GM23338 (cell line): ENCODE data around the gene PRKACA. TPM values are rescaled to one million over a fixed set of nuclear protein-coding genes. Genes with fewer than 3 reads are reported as not detected.

Experiments used
- ATAC-seq: fragments of 200-7000 bp; cut with Tn5 transposase; 3 replicates; pipeline ENCODE4 v1.9.1; 2020
- DNase-seq: peaks from one replicate; pipeline ENCODE4 v3.0.0-alpha.2; 2015; ENCODE audit warnings: low spot score
- H2AFZ ChIP-seq: fragments of 200-600 bp; sonication (generic); 2 replicates; pipeline ENCODE4 v1.8.0; 2016; ENCODE audit warnings: antibody characterized with exemption, mild to moderate bottlenecking, moderate library complexity
- H3F3A ChIP-seq: fragments of 200-600 bp; sonication (generic); replicated peaks from 2 replicates; pipeline ENCODE4 v1.8.0; 2017; ENCODE audit warnings: antibody characterized with exemption, mixed run types, low read depth
- H3K27ac ChIP-seq: fragments of 200-600 bp; sonication (generic); 2 replicates; pipeline ENCODE4 v1.6.1; 2016; ENCODE audit warnings: low read depth
- H3K27me3 ChIP-seq: fragments of 200-600 bp; sonication (generic); 2 replicates; pipeline ENCODE4 v1.8.0; 2016; ENCODE audit warnings: mild to moderate bottlenecking, mixed run types, moderate library complexity; ENCODE audit not compliant: insufficient read depth
- H3K36me3 ChIP-seq: fragments of 200-600 bp; sonication (generic); 2 replicates; pipeline ENCODE4 v1.8.0; 2016; ENCODE audit warnings: mild to moderate bottlenecking; ENCODE audit not compliant: insufficient read depth
- H3K4me1 ChIP-seq: fragments of 200-600 bp; sonication (generic); 2 replicates; pipeline ENCODE4 v1.8.0; 2016; ENCODE audit warnings: mild to moderate bottlenecking, moderate library complexity; ENCODE audit not compliant: insufficient read depth
- H3K4me2 ChIP-seq: fragments of 200-600 bp; sonication (generic); 2 replicates; pipeline ENCODE4 v1.7.1; 2017; ENCODE audit warnings: mixed run types
- H3K4me3 ChIP-seq: fragments of 200-600 bp; sonication (generic); 2 replicates; pipeline ENCODE4 v1.6.1; 2016; ENCODE audit warnings: mixed run types
- H3K79me2 ChIP-seq: fragments of 200-600 bp; sonication (generic); replicated peaks from 2 replicates; pipeline ENCODE4 v1.8.0; 2017; ENCODE audit warnings: mild to moderate bottlenecking; ENCODE audit not compliant: insufficient read depth
- H3K9me2 ChIP-seq: fragments of 200-600 bp; sonication (generic); 2 replicates; pipeline ENCODE4 v1.8.0; 2017; ENCODE audit not compliant: insufficient read depth
- H4K20me1 ChIP-seq: fragments of 200-600 bp; sonication (generic); replicated peaks from 2 replicates; pipeline ENCODE4 v1.8.0; 2017; ENCODE audit warnings: mild to moderate bottlenecking; ENCODE audit not compliant: insufficient read depth
- H3K27ac Mint-ChIP-seq: 2 replicates; pipeline ENCODE4 v1.8.0; 2020; ENCODE audit warnings: inconsistent platforms, mild to moderate bottlenecking, moderate library complexity, mixed read lengths
- H3K27me3 Mint-ChIP-seq: 3 replicates; pipeline ENCODE4 v1.8.0; 2022; ENCODE audit warnings: low read depth, mild to moderate bottlenecking, moderate library complexity, mixed read lengths, inconsistent platforms; ENCODE audit not compliant: insufficient read depth, poor library complexity
- H3K36me3 Mint-ChIP-seq: 3 replicates; pipeline ENCODE4 v1.8.0; 2021; ENCODE audit warnings: low read depth, mild to moderate bottlenecking, inconsistent platforms, moderate library complexity, mixed read lengths
- H3K4me1 Mint-ChIP-seq: 3 replicates; pipeline ENCODE4 v1.8.0; 2020; ENCODE audit warnings: mild to moderate bottlenecking, inconsistent platforms, mixed read lengths
- H3K4me3 Mint-ChIP-seq: 3 replicates; pipeline ENCODE4 v1.8.0; 2021; ENCODE audit warnings: moderate library complexity, mild to moderate bottlenecking, inconsistent platforms, mixed read lengths
- H3K9me3 Mint-ChIP-seq: 3 replicates; pipeline ENCODE4 v1.8.0; 2020; ENCODE audit warnings: moderate library complexity, mild to moderate bottlenecking, inconsistent platforms, mixed read lengths
- CREB1 ChIP-seq: fragments of 250-450 bp; sonication (Bioruptor Pico); IDR thresholded peaks from 2 replicates; pipeline ENCODE4 v1.5.0; 2020; ENCODE audit warnings: low read depth, mild to moderate bottlenecking, moderate library complexity
- EZH2 ChIP-seq: fragments of 200-600 bp; sonication (generic); IDR thresholded peaks from one replicate; pipeline ENCODE4 v1.8.0; 2017; ENCODE audit warnings: antibody characterized with exemption, mild to moderate bottlenecking, low read depth; ENCODE audit not compliant: unreplicated experiment
- EZH2phosphoT487 ChIP-seq: fragments of 200-600 bp; sonication (generic); IDR thresholded peaks from one replicate; pipeline ENCODE4 v1.8.1; 2018; ENCODE audit warnings: antibody characterized with exemption; ENCODE audit not compliant: unreplicated experiment
- JUNB ChIP-seq: IDR thresholded peaks from one replicate; pipeline ENCODE4 v1.6.1; 2016; ENCODE audit warnings: antibody characterized with exemption; ENCODE audit not compliant: unreplicated experiment
- NANOG ChIP-seq: IDR thresholded peaks from 2 replicates; pipeline ENCODE4 v1.6.1; 2016; ENCODE audit warnings: antibody characterized with exemption, borderline replicate concordance
- POLR2AphosphoS5 ChIP-seq: IDR thresholded peaks from 2 replicates; pipeline ENCODE4 v1.6.1; 2016; ENCODE audit warnings: antibody characterized with exemption, low read depth
- STAT1 ChIP-seq: IDR thresholded peaks from one replicate; pipeline ENCODE4 v1.6.1; 2016; ENCODE audit warnings: antibody characterized with exemption; ENCODE audit not compliant: unreplicated experiment
- ZNF114 ChIP-seq: fragments of 250-450 bp; sonication (Bioruptor Pico); IDR thresholded peaks from 2 replicates; pipeline ENCODE4 v1.5.0; 2020; ENCODE audit warnings: mild to moderate bottlenecking, moderate library complexity
- ZNF331 ChIP-seq: fragments of 250-450 bp; sonication (Bioruptor Pico); IDR thresholded peaks from 2 replicates; pipeline ENCODE4 v1.5.0; 2020; ENCODE audit warnings: low read depth, mild to moderate bottlenecking, moderate library complexity
- polyA plus RNA-seq: library from polyadenylated mRNA; unstranded; fragments of >200 nt; fragmentation: Nextera tagmentation; extraction: Ambion mirVana; gene quantifications from 2 replicates; pipeline ENCODE4 v1.2.1, GENCODE V29; 2016
- total RNA-seq: library from RNA; depleted of rRNA; stranded (reverse); fragments of >200 nt; shearing (Covaris generic); gene quantifications from 2 replicates; pipeline ENCODE4 v1.2.3, GENCODE V29; 2014
- TF ChIP-seq, protein P1 (sequence below), 2 experiments: fragments of 200-600 bp in 1 of 2; sonication (generic) in 1 of 2; conservative IDR thresholded peaks; 2 replicates each; pipeline versions ENCODE4 v1.5.1 to v1.6.1; 2016 to 2017; ENCODE audit warnings: antibody characterized with exemption in 2 of 2, low read depth in 2 of 2, mild to moderate bottlenecking in 2 of 2, moderate library complexity in 1 of 2
- TF ChIP-seq, protein P2 (sequence below): IDR thresholded peaks from 2 replicates; pipeline ENCODE4 v1.6.1; 2016; ENCODE audit warnings: antibody characterized with exemption
- TF ChIP-seq, protein P3 (sequence below): fragments of 250-450 bp; sonication (Bioruptor Pico); IDR thresholded peaks from 2 replicates; pipeline ENCODE4 v1.5.0; 2020; ENCODE audit warnings: mild to moderate bottlenecking, moderate library complexity
- TF ChIP-seq, protein P4 (sequence below): IDR thresholded peaks from one replicate; pipeline ENCODE4 v1.6.1; 2018; ENCODE audit warnings: antibody characterized with exemption; ENCODE audit not compliant: unreplicated experiment

PRKACA gene
- total and polyA plus RNA-seq, 2 experiments from 2014 or later: 13.0 to 31.3 TPM

DNA sequence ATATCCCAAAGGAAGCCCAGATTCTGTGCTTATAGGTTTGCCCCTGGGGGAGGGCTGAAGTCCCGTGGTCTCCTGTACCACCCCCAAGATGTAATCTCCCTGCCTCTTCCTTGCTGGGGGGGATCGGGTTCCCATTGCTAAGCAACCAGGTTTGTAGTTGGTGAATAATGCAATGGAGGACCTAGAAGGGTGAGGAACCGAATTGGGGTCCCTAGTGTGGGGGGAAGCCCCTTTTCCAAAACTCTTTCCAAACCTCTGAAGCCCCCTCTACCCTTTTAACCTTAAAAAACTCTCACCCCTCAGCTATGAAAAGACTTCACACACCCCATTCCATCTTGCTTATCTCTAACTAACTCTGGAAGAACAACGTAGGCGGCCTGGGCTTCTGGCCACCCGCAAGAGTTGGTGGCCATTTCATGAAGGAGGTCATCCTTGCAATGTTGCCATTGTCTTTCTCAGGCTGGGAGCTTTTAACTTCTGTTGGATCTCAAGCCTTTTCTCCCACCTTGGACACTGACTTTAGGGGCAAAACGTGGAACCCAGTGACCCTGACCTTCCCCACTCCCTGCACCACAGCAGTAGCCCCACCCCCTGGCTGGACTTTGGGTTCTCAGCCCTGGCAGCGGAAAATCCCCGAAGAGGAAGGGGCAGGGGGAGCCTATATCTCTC lies 56.3 kb downstream of the PRKACA start:
- Histone ChIP-seq H3K4me2 (no peak overlapping the region), H2AFZ (peak overlapping the region; percentile 66; the same call in 1 of the 2 replicates), H3F3A (no peaks in the 10 kb centered on the region; the same call in 1 of the 2 replicates), H4K20me1 (no peaks in the 10 kb centered on the region; the same call in 1 of the 2 replicates), H3K27me3 (peaks cover 25% of the 10 kb centered on the region), H3K9me2 (no peaks in the 10 kb centered on the region), H3K4me3 (no peak overlapping the region), H3K79me2 (no peaks in the 10 kb centered on the region), H3K36me3 (no peaks in the 10 kb centered on the region), H3K27ac (no peak overlapping the region), H3K4me1 (peaks cover 8% of the 10 kb centered on the region; the same call in 1 of the 2 replicates)
- Mint-ChIP-seq H3K27ac (no peak overlapping the region), H3K4me1 (peaks cover 14% of the 10 kb centered on the region), H3K27me3 (peaks cover 30% of the 10 kb centered on the region), H3K36me3 (no peaks in the 10 kb centered on the region), H3K9me3 (no peaks in the 10 kb centered on the region), H3K4me3 (no peak overlapping the region)
- DNase-seq (no peak), ATAC-seq (no peak)
- TF ChIP-seq, protein P1, sequence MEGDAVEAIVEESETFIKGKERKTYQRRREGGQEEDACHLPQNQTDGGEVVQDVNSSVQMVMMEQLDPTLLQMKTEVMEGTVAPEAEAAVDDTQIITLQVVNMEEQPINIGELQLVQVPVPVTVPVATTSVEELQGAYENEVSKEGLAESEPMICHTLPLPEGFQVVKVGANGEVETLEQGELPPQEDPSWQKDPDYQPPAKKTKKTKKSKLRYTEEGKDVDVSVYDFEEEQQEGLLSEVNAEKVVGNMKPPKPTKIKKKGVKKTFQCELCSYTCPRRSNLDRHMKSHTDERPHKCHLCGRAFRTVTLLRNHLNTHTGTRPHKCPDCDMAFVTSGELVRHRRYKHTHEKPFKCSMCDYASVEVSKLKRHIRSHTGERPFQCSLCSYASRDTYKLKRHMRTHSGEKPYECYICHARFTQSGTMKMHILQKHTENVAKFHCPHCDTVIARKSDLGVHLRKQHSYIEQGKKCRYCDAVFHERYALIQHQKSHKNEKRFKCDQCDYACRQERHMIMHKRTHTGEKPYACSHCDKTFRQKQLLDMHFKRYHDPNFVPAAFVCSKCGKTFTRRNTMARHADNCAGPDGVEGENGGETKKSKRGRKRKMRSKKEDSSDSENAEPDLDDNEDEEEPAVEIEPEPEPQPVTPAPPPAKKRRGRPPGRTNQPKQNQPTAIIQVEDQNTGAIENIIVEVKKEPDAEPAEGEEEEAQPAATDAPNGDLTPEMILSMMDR (conservative IDR thresholded peaks at IDR 0.05; ENCODE audit: low read depth in 2 of 2): no peak
- TF ChIP-seq NANOG (no peak), EZH2phosphoT487 (no peak), POLR2AphosphoS5 (no peak), STAT1 (no peak), JUNB (no peak), CREB1 (CRISPR knock-in tag) (no peak), ZNF114 (CRISPR knock-in tag) (no peak), ZNF331 (no peak), EZH2 (no peak)
- TF ChIP-seq, protein P2, sequence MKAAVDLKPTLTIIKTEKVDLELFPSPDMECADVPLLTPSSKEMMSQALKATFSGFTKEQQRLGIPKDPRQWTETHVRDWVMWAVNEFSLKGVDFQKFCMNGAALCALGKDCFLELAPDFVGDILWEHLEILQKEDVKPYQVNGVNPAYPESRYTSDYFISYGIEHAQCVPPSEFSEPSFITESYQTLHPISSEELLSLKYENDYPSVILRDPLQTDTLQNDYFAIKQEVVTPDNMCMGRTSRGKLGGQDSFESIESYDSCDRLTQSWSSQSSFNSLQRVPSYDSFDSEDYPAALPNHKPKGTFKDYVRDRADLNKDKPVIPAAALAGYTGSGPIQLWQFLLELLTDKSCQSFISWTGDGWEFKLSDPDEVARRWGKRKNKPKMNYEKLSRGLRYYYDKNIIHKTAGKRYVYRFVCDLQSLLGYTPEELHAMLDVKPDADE: no peak
- TF ChIP-seq, protein P3, sequence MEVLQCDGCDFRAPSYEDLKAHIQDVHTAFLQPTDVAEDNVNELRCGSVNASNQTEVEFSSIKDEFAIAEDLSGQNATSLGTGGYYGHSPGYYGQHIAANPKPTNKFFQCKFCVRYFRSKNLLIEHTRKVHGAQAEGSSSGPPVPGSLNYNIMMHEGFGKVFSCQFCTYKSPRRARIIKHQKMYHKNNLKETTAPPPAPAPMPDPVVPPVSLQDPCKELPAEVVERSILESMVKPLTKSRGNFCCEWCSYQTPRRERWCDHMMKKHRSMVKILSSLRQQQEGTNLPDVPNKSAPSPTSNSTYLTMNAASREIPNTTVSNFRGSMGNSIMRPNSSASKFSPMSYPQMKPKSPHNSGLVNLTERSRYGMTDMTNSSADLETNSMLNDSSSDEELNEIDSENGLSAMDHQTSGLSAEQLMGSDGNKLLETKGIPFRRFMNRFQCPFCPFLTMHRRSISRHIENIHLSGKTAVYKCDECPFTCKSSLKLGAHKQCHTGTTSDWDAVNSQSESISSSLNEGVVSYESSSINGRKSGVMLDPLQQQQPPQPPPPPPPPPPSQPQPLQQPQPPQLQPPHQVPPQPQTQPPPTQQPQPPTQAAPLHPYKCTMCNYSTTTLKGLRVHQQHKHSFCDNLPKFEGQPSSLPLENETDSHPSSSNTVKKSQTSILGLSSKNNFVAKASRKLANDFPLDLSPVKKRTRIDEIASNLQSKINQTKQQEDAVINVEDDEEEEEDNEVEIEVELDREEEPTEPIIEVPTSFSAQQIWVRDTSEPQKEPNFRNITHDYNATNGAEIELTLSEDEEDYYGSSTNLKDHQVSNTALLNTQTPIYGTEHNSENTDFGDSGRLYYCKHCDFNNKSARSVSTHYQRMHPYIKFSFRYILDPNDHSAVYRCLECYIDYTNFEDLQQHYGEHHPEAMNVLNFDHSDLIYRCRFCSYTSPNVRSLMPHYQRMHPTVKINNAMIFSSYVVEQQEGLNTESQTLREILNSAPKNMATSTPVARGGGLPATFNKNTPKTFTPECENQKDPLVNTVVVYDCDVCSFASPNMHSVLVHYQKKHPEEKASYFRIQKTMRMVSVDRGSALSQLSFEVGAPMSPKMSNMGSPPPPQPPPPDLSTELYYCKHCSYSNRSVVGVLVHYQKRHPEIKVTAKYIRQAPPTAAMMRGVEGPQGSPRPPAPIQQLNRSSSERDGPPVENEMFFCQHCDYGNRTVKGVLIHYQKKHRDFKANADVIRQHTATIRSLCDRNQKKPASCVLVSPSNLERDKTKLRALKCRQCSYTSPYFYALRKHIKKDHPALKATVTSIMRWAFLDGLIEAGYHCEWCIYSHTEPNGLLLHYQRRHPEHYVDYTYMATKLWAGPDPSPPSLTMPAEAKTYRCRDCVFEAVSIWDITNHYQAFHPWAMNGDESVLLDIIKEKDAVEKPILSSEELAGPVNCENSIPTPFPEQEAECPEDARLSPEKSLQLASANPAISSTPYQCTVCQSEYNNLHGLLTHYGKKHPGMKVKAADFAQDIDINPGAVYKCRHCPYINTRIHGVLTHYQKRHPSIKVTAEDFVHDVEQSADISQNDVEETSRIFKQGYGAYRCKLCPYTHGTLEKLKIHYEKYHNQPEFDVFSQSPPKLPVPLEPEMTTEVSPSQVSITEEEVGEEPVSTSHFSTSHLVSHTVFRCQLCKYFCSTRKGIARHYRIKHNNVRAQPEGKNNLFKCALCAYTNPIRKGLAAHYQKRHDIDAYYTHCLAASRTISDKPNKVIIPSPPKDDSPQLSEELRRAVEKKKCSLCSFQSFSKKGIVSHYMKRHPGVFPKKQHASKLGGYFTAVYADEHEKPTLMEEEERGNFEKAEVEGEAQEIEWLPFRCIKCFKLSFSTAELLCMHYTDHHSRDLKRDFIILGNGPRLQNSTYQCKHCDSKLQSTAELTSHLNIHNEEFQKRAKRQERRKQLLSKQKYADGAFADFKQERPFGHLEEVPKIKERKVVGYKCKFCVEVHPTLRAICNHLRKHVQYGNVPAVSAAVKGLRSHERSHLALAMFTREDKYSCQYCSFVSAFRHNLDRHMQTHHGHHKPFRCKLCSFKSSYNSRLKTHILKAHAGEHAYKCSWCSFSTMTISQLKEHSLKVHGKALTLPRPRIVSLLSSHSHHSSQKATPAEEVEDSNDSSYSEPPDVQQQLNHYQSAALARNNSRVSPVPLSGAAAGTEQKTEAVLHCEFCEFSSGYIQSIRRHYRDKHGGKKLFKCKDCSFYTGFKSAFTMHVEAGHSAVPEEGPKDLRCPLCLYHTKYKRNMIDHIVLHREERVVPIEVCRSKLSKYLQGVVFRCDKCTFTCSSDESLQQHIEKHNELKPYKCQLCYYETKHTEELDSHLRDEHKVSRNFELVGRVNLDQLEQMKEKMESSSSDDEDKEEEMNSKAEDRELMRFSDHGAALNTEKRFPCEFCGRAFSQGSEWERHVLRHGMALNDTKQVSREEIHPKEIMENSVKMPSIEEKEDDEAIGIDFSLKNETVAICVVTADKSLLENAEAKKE (CRISPR knock-in tag): no peak
- TF ChIP-seq, protein P4, sequence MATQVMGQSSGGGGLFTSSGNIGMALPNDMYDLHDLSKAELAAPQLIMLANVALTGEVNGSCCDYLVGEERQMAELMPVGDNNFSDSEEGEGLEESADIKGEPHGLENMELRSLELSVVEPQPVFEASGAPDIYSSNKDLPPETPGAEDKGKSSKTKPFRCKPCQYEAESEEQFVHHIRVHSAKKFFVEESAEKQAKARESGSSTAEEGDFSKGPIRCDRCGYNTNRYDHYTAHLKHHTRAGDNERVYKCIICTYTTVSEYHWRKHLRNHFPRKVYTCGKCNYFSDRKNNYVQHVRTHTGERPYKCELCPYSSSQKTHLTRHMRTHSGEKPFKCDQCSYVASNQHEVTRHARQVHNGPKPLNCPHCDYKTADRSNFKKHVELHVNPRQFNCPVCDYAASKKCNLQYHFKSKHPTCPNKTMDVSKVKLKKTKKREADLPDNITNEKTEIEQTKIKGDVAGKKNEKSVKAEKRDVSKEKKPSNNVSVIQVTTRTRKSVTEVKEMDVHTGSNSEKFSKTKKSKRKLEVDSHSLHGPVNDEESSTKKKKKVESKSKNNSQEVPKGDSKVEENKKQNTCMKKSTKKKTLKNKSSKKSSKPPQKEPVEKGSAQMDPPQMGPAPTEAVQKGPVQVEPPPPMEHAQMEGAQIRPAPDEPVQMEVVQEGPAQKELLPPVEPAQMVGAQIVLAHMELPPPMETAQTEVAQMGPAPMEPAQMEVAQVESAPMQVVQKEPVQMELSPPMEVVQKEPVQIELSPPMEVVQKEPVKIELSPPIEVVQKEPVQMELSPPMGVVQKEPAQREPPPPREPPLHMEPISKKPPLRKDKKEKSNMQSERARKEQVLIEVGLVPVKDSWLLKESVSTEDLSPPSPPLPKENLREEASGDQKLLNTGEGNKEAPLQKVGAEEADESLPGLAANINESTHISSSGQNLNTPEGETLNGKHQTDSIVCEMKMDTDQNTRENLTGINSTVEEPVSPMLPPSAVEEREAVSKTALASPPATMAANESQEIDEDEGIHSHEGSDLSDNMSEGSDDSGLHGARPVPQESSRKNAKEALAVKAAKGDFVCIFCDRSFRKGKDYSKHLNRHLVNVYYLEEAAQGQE: no peak
